ENCODE results near the gene NCMAP.

DNA sequence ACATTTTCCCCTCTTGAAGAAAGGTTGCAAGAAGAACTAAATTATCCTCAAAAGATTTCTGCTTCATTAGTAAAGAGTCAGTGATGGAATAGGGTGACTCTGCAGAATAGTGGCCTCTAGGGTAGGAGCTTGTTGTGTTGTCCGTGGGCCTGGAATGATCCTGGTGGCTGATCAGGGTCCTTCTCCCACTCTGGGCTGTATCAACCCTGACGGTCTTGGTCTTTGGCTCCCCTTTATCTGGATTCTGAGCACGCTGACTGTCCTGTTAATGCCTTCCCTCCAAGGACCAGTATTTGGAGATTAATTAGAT, 50.4 kb downstream of the NCMAP start:
- TF ChIP-seq CTCF (IDR thresholded peaks at IDR 0.05) (no peak), POLR2AphosphoS5 (IDR thresholded peaks at IDR 0.05) (no peak), POLR2A (IDR thresholded peaks at IDR 0.05) (no peak)

All from sigmoid colon (tissue), 4 donors.